HG03060 (cell line): Measurements from ENCODE around the gene JKAMP.

ENCODE experiments used
- ATAC-seq: cut with Tn5 transposase; IDR thresholded peaks from one replicate; pipeline ENCODE4 v1.9.1; 2021; ENCODE audit warnings: low read depth, moderate number of reproducible peaks; ENCODE audit not compliant: unreplicated experiment

The JKAMP gene

DNA sequence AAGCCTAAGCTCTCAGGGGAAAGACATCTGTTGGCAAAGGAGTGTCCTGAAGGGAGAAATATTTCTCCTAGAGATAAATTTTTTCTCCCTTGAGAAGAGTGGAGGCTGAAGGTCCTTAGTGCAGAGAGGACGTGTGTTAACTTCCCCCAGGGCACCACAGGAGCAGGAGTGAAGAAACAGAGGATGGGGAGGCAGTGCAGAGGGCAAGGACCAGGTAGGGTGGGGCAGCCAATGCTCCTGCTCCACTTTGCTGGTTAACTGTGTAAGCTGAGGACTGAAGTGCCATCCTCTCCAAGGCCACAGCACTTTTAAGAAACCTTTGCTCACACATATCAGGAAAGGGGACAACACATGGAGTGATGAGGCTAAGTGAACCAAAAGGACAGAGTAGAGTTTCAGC, 4.2 kb upstream of the JKAMP start:
- no peak for ATAC-seq

DNA sequence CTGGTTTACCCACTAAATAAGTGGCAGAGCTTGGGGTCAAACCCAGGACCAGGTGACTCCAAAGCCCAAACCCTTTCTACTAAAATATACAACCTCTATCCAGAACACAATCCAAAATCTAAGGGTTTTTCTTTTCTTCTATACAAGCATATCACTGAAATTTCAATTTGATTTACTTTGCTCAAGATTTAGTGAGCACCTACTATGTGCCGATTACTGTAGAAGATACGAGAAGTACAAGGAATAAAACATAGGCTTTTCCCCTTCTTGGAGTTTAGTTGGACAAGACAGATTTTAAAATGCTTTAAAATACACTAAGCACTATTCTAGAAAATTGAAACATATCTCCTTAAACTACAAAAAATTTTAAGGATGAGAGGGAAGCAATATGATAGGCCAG, 2.9 kb upstream of the JKAMP start:
- ATAC-seq, result no peak

DNA sequence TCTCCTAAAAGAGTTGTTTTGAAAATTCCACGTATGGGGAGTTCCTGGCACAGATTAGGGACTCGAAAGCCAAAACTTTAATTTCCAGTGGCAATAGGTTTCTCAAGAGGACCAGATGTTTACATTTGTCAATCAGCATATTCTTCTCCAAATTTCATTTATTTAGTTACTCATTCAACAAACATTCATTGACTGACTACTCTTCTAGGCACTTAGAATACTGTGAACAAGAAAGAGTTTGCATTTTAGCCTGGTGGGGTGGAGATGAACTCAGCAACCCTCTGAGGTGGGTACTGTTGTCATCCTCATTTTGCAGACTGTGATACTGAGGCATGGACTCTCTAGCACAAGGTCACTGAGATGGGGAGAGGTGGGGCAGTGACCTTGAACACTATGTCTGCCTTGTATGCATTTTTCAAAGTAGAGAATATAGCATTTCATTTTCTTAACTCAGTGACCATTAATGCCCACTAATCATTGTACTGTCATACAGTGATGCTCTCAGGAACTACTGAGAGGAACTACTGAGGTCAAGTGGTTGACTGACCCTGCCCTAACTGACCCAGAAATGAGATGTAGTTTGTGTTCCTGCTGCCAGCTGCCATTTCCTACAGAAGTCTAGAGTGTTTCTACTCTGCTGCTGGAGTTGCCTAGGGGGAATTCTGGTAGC, 2.3 kb upstream of the JKAMP start:
- ATAC-seq, result no peak

DNA sequence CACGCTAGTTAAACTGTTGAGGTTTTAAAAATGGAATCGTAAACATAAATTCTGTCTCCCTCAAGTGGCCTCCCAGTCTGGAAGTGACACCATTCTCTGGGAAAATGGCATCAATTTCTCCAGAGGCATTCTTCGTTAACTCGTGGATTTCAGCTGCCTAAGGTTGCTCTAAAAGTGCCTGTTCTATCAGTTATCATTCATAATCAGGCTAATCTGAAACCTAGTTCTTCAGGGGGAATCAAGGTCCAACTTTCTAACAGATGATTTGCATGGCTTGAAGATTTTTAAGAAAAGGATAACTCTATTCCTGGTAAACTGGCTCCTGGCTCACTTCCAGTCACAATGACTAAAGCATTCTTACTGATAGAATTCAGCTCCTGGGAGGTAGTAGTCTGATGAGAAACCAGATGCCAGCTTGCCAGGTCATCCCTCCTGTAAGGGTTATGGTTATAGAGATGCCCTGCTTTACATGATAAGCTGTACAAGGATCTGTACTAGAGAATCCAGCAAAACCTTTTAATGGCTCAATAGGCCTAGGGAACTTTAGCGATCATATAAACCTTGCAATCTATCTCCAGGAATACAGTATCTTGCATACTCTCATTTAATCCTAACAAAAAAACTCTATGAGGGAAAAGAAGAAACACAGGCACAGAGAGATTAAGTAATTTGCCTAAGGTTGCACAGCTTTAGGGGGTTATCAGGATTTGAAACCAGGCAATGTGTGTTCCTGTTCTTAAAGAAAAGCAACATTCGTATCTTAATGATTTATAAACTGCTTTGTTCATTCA, 1.6 kb upstream of the JKAMP start:
- ATAC-seq, result no peak

DNA sequence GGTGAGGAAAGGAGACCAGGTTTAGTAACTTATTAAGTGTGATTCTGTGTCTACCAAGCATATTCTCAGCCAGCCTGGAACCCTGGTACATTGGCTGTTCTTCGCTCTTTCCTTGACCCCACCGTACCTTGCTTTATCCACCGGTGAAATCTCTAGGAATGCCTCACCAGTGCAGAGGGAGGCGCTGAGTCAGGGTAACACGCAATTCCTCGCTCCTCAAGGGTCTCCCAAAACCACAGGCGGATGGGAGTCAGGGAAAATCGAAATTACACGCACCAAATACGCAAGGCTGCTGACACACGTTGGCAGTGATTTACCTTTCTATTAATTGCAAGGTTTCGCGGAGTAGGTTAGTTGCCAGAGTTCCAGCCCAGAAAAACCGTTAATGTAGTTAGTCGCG, 954 bp upstream of the JKAMP start:
- no peak for ATAC-seq

DNA sequence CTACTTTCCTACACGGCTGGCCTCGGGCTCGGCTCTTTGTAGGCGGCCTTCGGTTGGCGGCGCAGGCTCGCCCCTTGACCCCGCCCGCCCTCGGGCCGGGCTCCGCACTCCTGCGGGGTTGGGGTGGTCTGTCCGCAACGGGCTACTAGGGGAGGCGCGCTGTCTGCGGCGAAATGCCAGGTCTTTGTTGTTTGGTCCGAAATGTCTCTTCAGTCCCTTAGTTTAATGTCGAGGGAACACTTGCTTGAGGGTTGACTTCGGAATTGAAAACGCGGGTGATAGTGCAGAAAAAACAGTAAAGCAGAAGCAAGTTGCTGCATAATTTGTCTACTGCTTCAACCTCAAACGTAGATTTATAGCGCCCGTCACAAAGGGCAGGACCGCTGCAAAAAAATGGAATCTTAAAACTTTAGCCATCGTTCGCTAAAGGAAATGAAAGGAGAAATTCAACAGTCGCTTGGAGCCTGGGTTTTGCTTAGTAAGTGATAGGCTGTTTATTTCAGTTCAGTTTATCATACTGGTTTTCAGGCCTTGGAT, 390 bp downstream of the JKAMP start:
- peak; percentile 20 for ATAC-seq

DNA sequence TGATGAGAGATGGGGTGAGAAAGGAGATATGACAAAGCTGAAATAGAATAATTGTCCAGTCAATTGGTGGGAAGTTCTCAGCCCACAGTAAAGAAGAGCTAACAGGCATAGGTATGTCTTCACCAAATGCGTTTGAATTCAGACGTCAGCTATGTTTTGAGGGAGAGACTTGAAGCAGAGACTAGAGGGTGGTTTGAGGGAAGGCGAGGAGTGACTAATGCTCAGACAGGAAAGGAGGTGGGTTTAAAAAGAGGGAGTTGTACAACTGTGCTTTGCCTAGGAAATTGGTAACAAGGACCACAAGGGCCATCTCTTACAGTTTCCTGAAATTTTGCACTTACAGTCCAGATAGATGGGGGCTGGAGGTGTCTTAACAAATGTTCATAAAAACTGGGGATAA, 6.4 kb downstream of the JKAMP start:
- no peak for ATAC-seq

DNA sequence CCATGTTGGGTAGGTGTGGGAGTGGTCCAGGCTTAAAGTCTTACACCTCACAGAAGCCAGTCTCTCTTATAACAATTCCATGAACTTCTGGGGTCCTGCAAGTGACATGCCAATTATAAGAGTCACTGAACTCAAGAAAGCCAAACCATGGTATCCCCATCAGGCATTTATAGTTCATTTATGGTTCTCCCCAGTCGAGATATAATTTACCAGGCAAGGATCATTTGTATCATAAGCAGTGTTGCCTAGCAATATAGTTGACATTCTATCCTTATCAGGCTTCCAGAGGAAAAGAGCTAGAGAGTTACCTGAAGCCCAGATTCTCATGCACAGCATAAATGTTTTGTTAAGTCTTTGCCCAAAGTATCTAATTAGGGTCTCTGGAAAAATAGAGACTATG, 8.1 kb downstream of the JKAMP start:
- ATAC-seq, result no peak

DNA sequence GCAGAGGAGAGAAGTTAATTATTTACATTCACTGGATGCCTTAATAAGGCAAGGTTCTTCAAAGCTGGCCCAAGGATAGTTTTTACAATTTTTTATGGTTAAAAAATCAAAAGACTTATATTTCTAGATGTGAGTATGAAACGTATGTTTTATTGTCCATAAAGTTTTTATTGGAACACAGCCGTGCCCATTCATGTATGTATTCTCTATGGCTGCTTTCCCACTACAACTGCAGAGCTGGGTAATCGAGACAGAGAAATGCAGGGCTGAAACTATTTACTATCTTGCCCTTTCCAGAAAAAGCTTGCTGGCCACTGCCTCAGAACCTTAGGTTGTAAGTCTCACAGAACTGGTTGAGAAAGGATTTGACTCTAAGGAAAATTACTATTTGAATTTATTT, 16.4 kb downstream of the JKAMP start:
- no peak for ATAC-seq

DNA sequence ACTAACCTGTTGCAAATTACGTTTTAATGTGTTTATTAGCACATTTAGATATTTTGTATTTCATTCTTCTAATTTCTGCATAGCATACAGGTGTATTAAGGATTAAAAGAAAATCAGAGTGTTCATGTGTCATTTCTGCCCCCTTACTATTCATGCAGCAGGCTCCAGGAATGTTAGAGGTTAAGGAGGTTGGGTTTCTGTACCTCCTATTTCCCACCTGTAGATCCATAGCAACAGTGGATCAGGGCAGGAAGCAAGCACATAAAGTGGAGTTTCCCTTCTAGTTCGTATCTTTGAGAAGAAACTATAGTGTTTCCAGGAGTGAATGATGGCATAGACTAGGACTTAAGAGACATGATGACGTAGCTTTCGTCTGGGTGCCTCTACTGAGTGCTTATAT, 18.9 kb downstream of the JKAMP start:
- ATAC-seq, result no peak

DNA sequence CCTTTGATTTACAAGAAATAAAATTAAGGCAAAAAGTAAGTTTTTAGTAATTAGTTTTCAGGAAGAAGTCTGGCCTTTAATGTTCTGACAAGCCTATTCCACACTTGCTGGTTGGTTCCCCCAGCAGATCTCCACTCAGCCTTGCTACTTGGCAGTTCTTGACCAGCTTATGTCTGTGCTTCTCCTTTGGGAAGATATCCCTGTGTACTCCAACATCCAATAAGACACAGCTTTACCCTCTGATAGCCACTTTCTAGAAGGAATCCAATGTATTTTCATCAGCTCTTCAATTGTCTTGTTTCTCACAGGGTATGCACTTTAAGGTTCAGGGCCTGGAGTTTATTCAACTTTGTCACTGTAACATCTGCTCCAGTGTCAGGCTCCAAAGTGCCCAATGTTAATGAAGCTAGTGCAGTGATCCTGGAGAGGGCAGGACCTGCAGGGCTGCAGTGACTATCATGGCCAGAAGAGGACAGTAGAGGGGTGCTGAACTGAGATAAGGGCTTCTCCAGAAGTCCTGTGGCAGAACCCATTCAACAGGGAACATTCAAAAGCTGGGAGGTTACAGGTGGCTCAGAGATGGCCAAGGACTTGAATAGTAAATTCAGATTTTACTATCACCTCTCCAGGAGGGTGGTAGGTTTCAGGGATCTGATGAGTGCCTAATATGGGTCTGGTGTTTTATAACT, 22.9 kb downstream of the JKAMP start:
- ATAC-seq, result peak; percentile 67

DNA sequence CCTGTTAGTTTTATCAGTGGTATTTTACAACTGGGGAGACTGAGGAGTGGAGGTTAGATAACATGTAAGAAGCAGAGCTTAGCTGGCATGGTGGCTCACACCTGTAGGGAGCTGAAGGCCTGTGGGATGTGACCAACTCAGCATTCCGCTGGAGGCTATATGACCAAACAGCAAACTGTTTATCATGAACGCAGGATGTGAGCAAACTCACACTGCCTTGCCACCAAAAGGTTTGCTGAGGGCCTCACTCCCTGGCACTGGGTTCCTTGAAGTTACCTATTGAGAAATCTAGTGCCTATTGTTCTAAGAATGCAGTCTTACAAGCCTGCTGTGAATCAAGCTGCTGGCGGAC, 23.4 kb downstream of the JKAMP start:
- ATAC-seq, result no peak

DNA sequence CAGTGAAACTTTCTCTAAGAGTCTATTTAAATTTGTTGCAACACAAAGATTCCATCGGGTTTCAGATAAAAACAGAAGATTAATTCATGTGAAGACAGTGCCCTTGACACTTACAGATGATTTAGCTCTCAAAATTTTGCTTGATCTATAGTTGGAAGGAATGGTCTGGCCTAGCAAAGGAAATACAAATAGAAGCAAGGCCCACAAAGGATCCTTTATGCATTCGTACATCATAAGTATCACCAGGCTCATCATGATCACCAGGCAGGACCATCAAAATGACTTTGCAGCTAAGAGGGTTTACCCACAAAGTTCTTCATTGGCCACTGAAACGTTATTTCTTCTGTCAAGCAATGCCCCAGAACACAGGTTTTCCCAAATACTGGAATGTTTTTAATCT, 24.8 kb downstream of the JKAMP start:
- no peak for ATAC-seq

DNA sequence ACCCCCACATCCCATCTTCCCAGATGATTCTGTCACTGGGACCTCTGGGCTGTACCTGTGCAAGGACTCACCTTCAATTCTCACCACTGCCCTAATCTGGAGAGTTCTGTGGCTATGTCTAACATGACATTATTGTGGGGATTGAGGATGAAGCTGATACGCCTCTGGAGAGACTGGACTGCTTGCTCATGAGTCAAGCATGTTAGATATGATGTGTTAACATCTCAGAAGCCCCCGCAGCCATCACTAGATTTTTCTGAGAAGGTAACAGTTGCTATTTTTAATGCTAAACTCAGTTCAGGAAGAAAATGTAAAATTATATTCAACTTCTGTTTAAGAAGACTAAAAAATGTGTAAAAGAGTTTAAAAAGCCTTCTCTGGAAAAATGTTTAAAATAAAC, 25.7 kb downstream of the JKAMP start:
- ATAC-seq, result no peak

DNA sequence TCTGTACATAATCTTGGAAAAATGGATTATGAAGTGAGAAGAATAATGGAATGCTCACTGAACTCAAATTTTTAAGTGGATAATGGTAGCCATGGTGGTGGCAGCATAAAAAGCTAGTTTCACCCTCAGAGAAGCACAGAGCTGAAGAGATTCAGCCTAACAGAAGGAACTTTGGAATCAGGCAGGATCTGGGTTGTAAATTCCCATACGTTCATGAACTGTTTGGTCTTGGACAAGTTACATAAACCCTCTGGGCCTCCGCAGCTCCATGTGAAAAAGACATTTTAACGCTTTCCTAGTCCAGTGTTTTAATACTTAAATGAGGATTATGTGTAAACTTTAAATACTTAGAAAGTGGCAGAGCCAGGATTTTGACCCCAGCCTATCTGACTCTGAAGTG, 26.6 kb downstream of the JKAMP start:
- ATAC-seq, result no peak

DNA sequence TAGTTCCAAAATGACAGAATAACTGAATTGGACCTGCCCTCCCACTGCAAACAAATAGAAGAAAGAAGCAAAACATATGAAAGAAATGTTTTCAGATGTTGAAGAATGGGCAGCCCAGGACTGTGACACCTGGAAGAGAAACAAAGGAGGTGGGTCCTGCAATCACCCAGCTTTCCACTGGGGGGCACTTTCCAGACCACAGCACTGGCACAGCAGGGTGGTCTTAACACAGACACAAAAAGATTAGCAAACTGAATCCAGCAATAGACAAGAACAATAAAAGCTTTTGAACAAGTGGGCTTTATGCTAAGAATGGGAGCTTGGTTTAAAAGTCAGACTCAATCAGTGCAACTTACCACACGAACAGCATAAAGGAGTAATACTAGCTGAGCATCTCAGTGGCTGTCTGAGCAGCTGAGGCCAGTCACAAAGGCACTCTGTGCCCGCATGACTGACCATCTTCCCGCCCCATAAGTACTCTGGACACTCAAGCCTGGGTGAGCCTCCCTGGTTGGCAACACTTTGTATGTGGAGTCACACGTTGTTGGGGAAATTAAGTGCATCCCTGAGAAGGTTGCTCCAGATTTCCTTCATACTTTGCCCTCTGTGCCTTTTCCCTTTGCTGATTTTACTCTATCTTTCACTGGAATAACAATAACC, 27.7 kb downstream of the JKAMP start:
- no peak for ATAC-seq

DNA sequence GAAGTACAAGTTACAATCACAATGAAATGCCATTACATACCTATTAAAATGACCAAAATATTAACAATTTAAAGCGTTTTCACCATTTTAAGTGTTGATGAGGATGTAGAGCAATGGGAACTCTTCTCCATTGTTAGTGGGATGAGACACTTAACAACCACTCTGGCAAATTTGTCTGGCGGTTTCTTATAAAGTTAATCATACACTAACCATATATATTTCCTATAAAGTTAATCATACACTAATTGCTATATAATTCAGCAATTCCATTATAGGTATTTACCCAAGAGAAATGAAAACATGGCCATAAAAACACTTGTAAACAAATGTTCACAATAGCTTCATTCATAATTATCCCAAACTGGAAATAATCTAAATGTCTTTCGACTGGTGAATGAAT, 35.9 kb downstream of the JKAMP start:
- no peak for ATAC-seq

DNA sequence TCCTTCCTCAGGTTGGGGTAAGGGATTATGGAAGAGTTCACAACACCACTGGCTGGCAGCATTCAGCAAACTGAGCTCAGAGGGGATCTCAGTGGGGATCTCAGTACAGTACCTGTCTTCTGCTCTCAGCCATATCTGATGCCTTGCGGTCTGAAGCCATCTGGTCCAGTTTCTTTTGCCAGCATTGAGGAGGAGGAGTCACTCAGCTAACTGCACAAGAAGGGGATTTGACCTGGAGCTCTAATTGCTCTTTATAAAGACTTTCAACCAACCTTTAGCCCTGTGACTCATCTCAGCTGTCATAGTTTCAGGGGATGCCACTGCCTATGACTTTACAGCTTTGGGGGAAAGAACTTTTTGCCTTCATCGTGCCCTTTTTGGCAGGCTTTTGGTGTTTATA, 44.9 kb downstream of the JKAMP start:
- ATAC-seq, result no peak

DNA sequence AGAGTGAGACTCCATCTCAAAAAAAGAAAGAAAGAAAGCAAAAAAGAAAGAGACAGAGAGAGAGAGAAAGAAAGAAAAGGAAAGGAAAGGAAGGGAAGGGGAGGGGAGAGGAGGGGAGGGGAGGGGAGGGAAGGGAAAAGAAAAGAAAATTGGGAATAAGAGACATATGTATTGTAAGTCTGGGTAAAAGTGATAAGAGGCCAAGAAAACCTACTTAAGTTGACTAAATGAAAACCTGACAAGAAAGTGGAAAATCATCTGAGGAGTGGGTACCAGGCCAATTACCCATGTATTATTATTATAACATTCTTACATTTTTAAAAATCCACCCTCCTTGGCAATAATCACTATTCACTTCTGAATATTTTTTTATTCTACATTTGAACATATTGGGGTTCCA, 46.0 kb downstream of the JKAMP start:
- ATAC-seq, result no peak

DNA sequence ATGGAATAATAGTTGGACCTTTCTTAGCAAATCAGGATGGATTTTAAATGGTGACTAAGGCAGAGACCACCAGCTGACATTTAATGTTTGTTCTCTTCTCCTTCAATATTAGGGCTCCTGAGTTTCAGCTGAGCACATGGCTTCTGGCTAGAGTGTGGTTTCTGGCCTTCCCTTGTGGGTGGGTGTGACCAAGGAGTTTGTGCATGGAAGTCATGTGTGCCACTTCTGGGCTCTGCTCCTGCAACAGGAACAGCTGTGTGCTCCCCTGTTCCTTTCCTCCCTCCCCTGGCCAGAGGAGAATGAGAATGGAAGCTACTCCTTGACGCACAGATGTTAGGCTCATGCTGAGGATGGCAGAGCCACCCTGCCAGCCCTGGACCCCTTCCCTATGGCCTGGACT, 48.1 kb downstream of the JKAMP start:
- no peak for ATAC-seq

DNA sequence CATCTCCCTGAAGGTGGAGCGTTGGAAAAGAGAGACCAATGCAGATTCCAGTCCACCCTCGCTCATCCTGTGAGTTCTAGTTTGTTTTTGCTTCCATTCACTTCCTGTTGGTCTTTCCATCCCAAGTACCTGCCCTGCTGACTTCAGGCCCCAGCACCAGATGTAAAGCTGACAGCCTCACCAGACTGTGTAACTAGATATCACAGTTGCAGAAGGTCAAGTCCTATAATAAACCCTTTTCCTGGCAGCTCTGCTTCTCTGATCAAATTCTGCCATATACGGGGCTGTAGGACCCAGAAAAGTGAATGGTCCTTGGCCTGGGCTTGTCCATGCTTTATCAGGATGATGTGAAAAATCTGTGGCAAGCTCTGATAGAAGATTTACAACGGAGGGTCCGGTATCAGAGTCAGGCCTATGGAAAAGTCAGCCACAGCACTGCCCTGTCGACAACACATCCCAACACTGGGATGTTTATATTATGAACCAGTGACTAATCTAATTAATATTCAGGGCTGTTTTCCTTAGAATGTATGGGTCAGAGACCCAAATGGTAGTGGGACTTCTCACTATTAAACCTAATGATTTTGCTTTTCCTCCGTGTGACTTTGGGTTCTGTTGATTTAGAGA, 50.2 kb downstream of the JKAMP start:
- ATAC-seq, result no peak
